K562 (cell line): ENCODE measurements around the gene OPN1LW. TPM values are rescaled to one million over a fixed set of nuclear protein-coding genes. Genes with fewer than 3 reads are reported as not detected.

Experiments used
- CSDE1 ChIP-seq, 2 experiments: fragments of 450-650 bp; IDR thresholded peaks; 2 replicates each; pipeline ENCODE4 v1.6.1; 2016; ENCODE audit warnings: mild to moderate bottlenecking in 1 of 2
- GABPA ChIP-seq: fragments of 200-800 bp; sonication (Bioruptor generic); conservative IDR thresholded peaks from 2 replicates; pipeline ENCODE4 v1.6.1; 2016; ENCODE audit warnings: low read depth, missing genetic modification characterization, missing compliant biosample characterization
- GATAD2B ChIP-seq: fragments of 450-650 bp; IDR thresholded peaks from 2 replicates; pipeline ENCODE4 v1.6.1; 2017; ENCODE audit warnings: mild to moderate bottlenecking, borderline replicate concordance
- HDAC3 ChIP-seq: fragments of 450-650 bp; IDR thresholded peaks from 2 replicates; pipeline ENCODE4 v1.6.1; 2018; ENCODE audit warnings: borderline replicate concordance, mild to moderate bottlenecking, moderate library complexity; ENCODE audit not compliant: partially characterized antibody
- HNRNPUL1 ChIP-seq: fragments of 200-400 bp; formaldehyde crosslinking; IDR thresholded peaks from 2 replicates; pipeline ENCODE4 v1.6.1; 2017; ENCODE audit warnings: low read length
- MTA3 ChIP-seq: fragments of 450-650 bp; formaldehyde crosslinking; IDR thresholded peaks from 2 replicates; pipeline ENCODE4 v1.6.1; 2017; ENCODE audit warnings: mild to moderate bottlenecking, borderline replicate concordance
- NEUROD1 ChIP-seq: fragments of 150-350 bp; IDR thresholded peaks from 2 replicates; pipeline ENCODE4 v1.6.1; 2014; ENCODE audit warnings: borderline replicate concordance, low read length, low read depth; ENCODE audit not compliant: partially characterized antibody
- NFE2L1 ChIP-seq: fragments of 450-650 bp; IDR thresholded peaks from 2 replicates; pipeline ENCODE4 v1.6.1; 2016; ENCODE audit warnings: missing genetic modification characterization, low read depth, mild to moderate bottlenecking, missing compliant biosample characterization, moderate library complexity, borderline replicate concordance
- NFXL1 ChIP-seq: fragments of 450-650 bp; formaldehyde crosslinking; IDR thresholded peaks from 2 replicates; pipeline ENCODE4 v1.4.0; 2021; ENCODE audit warnings: mild to moderate bottlenecking
- NR4A1 ChIP-seq, 2 experiments: fragments of 250-450 bp in 1 of 2; fragments of 450-650 bp in 1 of 2; sonication (Bioruptor Pico) in 1 of 2; IDR thresholded peaks; 2 replicates each; pipeline versions ENCODE4 v1.4.0 to v1.6.1; 2016 to 2020; ENCODE audit warnings: mild to moderate bottlenecking in 2 of 2, missing compliant biosample characterization in 1 of 2, missing genetic modification characterization in 1 of 2, moderate library complexity in 1 of 2
- SOX6 ChIP-seq: fragments of 450-650 bp; IDR thresholded peaks from 2 replicates; pipeline ENCODE4 v1.6.1; 2014; ENCODE audit warnings: mild to moderate bottlenecking
- TGIF2 ChIP-seq: sonication (generic); formaldehyde crosslinking; IDR thresholded peaks from 2 replicates; pipeline ENCODE4 v1.8.1; 2022; ENCODE audit warnings: mild to moderate bottlenecking, missing genetic modification reagents, moderate library complexity
- ZNF232 ChIP-seq: sonication (generic); formaldehyde crosslinking; IDR thresholded peaks from 2 replicates; pipeline ENCODE4 v1.8.0; 2022; ENCODE audit warnings: mild to moderate bottlenecking, missing genetic modification reagents
- ZNF436 ChIP-seq: fragments of 250-450, 450-650 bp; sonication (Bioruptor Pico); formaldehyde crosslinking; IDR thresholded peaks from 2 replicates; pipeline ENCODE4 v1.7.0; 2020; ENCODE audit warnings: mild to moderate bottlenecking
- ZNF778 ChIP-seq: fragments of 450-650 bp; formaldehyde crosslinking; IDR thresholded peaks from 2 replicates; pipeline ENCODE4 v1.4.0; 2020; ENCODE audit warnings: mild to moderate bottlenecking, moderate library complexity
- polyA plus RNA-seq, 8 experiments: library from polyadenylated mRNA; depleted of rRNA in 4 of 8; stranded (reverse) in 5 of 8; unstranded in 3 of 8; fragments of >200 nt; fragmentation: Nextera tagmentation in 2 of 8; fragmentation: Illumina TruSeq in 1 of 8; extraction: Ambion mirVana in 2 of 8; extraction: Trizol in 1 of 8; gene quantifications; 2 replicates each; pipeline versions ENCODE4 v1.2.1 to v1.2.3, GENCODE V29; 2011 to 2014; ENCODE audit warnings: inconsistent platforms in 1 of 8, missing spikeins in 1 of 8
- total RNA-seq, 7 experiments: library from RNA; depleted of rRNA in 6 of 7; stranded (reverse); fragments of >200 nt in 6 of 7; fragmentation: Illumina TruSeq in 2 of 7; extraction: Trizol in 2 of 7; gene quantifications; 2 replicates each; pipeline versions ENCODE4 v1.2.1 to v1.2.3, GENCODE V29; 2011 to 2021; ENCODE audit warnings: low replicate concordance in 1 of 7
- TF ChIP-seq, protein P1 (sequence below), 2 experiments: fragments of 450-650 bp; formaldehyde crosslinking in 1 of 2; IDR thresholded peaks; 2 replicates each; pipeline versions ENCODE4 v1.4.0 to v1.6.1; 2014 to 2020; ENCODE audit warnings: mild to moderate bottlenecking in 2 of 2, borderline replicate concordance in 1 of 2, low read depth in 1 of 2
- TF ChIP-seq, protein P2 (sequence below): fragments of 250-450 bp; sonication (Bioruptor Pico); IDR thresholded peaks from 2 replicates; pipeline ENCODE4 v1.5.1; 2021; ENCODE audit warnings: mild to moderate bottlenecking

Gene OPN1LW
- total and polyA plus RNA-seq, 9 of the 15 experiments (the other 6 are each of a cell fraction or from before 2014, with no cell fraction given) = 0.04 TPM; not detected in 8

DNA sequence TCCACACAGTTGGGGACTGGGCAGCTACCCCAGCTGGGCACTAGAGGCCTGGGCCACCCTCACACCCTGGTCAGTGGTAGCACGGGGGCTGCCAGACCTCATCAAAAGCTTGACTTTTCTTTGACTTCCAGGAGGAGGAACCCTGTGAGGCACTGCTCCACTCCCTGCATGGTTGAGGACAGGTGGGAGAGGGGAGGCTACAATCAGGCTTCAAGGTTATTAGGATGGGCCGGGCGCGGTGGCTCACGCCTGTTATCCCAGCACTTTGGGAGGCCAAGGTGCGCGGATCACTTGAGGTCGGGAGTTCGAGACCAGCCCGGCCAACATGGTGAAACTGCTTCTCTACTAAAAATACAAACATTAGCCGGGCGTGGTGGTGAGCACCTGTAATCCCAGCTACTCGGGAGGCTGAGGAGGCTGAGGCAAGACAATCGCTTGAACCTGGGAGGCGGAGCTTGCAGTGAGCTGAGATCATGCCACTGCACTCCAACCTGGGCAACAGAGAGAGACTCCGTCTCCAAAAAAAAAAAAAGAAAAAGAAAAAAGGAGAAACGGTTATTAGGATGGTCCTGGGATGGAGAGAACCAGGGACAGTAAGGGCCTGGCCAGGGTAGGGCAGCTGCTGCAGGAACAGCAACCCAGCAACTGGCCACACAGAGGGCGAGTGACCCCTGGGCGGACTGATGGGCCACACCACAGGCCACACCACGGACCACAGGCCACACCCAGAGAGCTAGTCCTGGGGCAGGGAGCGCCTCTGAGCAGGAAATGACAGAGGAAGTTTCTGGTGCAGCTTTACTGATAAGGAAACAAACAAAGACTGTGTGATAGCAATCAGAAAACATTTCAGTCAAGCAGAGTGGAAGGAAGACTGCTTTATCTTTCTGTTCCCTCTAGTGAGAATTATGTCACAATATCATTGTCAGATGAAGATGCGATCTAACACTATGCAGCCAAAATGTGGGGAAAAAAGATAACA, 20.5 kb upstream of the OPN1LW start (continued):
- TF ChIP-seq MTA3 = peak; percentile 75; the same call in 1 of the 2 replicates
- TF ChIP-seq, protein P1, sequence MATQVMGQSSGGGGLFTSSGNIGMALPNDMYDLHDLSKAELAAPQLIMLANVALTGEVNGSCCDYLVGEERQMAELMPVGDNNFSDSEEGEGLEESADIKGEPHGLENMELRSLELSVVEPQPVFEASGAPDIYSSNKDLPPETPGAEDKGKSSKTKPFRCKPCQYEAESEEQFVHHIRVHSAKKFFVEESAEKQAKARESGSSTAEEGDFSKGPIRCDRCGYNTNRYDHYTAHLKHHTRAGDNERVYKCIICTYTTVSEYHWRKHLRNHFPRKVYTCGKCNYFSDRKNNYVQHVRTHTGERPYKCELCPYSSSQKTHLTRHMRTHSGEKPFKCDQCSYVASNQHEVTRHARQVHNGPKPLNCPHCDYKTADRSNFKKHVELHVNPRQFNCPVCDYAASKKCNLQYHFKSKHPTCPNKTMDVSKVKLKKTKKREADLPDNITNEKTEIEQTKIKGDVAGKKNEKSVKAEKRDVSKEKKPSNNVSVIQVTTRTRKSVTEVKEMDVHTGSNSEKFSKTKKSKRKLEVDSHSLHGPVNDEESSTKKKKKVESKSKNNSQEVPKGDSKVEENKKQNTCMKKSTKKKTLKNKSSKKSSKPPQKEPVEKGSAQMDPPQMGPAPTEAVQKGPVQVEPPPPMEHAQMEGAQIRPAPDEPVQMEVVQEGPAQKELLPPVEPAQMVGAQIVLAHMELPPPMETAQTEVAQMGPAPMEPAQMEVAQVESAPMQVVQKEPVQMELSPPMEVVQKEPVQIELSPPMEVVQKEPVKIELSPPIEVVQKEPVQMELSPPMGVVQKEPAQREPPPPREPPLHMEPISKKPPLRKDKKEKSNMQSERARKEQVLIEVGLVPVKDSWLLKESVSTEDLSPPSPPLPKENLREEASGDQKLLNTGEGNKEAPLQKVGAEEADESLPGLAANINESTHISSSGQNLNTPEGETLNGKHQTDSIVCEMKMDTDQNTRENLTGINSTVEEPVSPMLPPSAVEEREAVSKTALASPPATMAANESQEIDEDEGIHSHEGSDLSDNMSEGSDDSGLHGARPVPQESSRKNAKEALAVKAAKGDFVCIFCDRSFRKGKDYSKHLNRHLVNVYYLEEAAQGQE (IDR thresholded peaks at IDR 0.05; ENCODE audit: borderline replicate concordance) = peak; percentile 22; the same call in 1 of the 2 replicates
- TF ChIP-seq, protein P1 (CRISPR knock-in tag; IDR thresholded peaks at IDR 0.05; ENCODE audit: low read depth) = no peak
- TF ChIP-seq CSDE1 (IDR thresholded peaks at IDR 0.05) = no peak
- no peak for TF ChIP-seq TGIF2
- TF ChIP-seq HDAC3 = peak; percentile 87
- no peak for TF ChIP-seq NFXL1 (CRISPR knock-in tag)
- no peak for TF ChIP-seq NR4A1 (CRISPR knock-in tag; IDR thresholded peaks at IDR 0.05)
- TF ChIP-seq NR4A1 (tag; IDR thresholded peaks at IDR 0.05) = no peak
- peak; percentile 97 for TF ChIP-seq GATAD2B
- no peak for TF ChIP-seq NFE2L1 (tag)
- TF ChIP-seq NEUROD1 = peak; percentile 79
- TF ChIP-seq GABPA (tag) = peak; percentile 72
- TF ChIP-seq ZNF232 (CRISPR knock-in tag) = no peak
- TF ChIP-seq HNRNPUL1 = no peak
- TF ChIP-seq SOX6 = peak; percentile 100
- TF ChIP-seq, protein P2, sequence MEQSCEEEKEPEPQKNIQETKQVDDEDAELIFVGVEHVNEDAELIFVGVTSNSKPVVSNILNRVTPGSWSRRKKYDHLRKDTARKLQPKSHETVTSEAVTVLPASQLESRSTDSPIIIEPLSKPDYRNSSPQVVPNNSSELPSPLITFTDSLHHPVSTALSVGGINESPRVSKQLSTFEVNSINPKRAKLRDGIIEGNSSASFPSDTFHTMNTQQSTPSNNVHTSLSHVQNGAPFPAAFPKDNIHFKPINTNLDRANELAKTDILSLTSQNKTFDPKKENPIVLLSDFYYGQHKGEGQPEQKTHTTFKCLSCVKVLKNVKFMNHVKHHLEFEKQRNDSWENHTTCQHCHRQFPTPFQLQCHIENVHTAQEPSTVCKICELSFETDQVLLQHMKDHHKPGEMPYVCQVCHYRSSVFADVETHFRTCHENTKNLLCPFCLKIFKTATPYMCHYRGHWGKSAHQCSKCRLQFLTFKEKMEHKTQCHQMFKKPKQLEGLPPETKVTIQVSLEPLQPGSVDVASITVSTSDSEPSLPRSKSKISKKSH (CRISPR knock-in tag) = no peak
- TF ChIP-seq ZNF778 (CRISPR knock-in tag) = no peak
- no peak for TF ChIP-seq ZNF436
